GM12878 (cell line): Measurements from ENCODE around the gene LARP4B. TPM values are rescaled to one million over a fixed set of nuclear protein-coding genes. Genes with fewer than 3 reads are reported as not detected.

Experiments
- ATF3 ChIP-seq: IDR thresholded peaks from 2 replicates; pipeline ENCODE4 v1.6.1; 2011; ENCODE audit warnings: low read depth, mild to moderate bottlenecking, low read length, moderate library complexity, borderline replicate concordance; ENCODE audit errors: extremely low read depth
- BMI1 ChIP-seq: fragments of 450-650 bp; IDR thresholded peaks from 2 replicates; pipeline ENCODE4 v1.6.1; 2016; ENCODE audit warnings: mild to moderate bottlenecking, moderate library complexity, borderline replicate concordance
- CEBPB ChIP-seq, 2 experiments: fragments of 150-350 bp in 1 of 2; IDR thresholded peaks; 2 replicates each; pipeline ENCODE4 v1.6.1; 2012 to 2014; ENCODE audit warnings: low read depth in 2 of 2, low read length in 2 of 2, borderline replicate concordance in 1 of 2, inconsistent platforms in 1 of 2
- CHD1 ChIP-seq: IDR thresholded peaks from 2 replicates; pipeline ENCODE4 v1.6.1; 2012; ENCODE audit warnings: low read depth, low read length, improper control_type of control experiment
- CHD4 ChIP-seq: fragments of 200-600 bp; sonication (generic); IDR thresholded peaks from 2 replicates; pipeline ENCODE4 v1.6.1; 2016; ENCODE audit warnings: mild to moderate bottlenecking
- EZH2 ChIP-seq: IDR thresholded peaks from 2 replicates; pipeline ENCODE4 v1.6.1; 2012; ENCODE audit warnings: low read depth, mild to moderate bottlenecking, control low read depth, inconsistent platforms, low read length, borderline replicate concordance; ENCODE audit not compliant: control insufficient read depth
- HDGF ChIP-seq: fragments of 450-650 bp; IDR thresholded peaks from 2 replicates; pipeline ENCODE4 v1.6.1; 2016; ENCODE audit warnings: antibody characterized with exemption
- HSF1 ChIP-seq: fragments of 150-350 bp; IDR thresholded peaks from 2 replicates; pipeline ENCODE4 v1.6.1; 2014; ENCODE audit warnings: mild to moderate bottlenecking, low read depth, low read length
- IKZF1 ChIP-seq: fragments of 450-650 bp; conservative IDR thresholded peaks from 2 replicates; pipeline ENCODE4 v1.6.1; 2017; ENCODE audit warnings: antibody characterized with exemption, mild to moderate bottlenecking
- IRF4 ChIP-seq: IDR thresholded peaks from 2 replicates; pipeline ENCODE4 v1.6.1; 2011; ENCODE audit warnings: low read depth, low read length
- KLF5 ChIP-seq: fragments of 450-650 bp; IDR thresholded peaks from 2 replicates; pipeline ENCODE4 v1.6.1; 2014; ENCODE audit warnings: mild to moderate bottlenecking; ENCODE audit not compliant: partially characterized antibody
- NFXL1 ChIP-seq: fragments of 450-650 bp; IDR thresholded peaks from 2 replicates; pipeline ENCODE4 v1.6.1; 2017; ENCODE audit warnings: antibody characterized with exemption, mild to moderate bottlenecking, borderline replicate concordance
- RAD51 ChIP-seq: fragments of 450-650 bp; IDR thresholded peaks from 2 replicates; pipeline ENCODE4 v1.6.1; 2016; ENCODE audit warnings: moderate library complexity, mild to moderate bottlenecking, inconsistent platforms
- RFX5 ChIP-seq: IDR thresholded peaks from 2 replicates; pipeline ENCODE4 v1.6.1; 2011; ENCODE audit warnings: low read depth, low read length, improper control_type of control experiment
- SRF ChIP-seq, 2 experiments: IDR thresholded peaks; 2 replicates each; pipeline ENCODE4 v1.6.1; 2011; ENCODE audit warnings: low read depth in 2 of 2, low read length in 2 of 2, mild to moderate bottlenecking in 1 of 2, moderate library complexity in 1 of 2
- STAT1 ChIP-seq: fragments of 450-650 bp; conservative IDR thresholded peaks from 2 replicates; pipeline ENCODE4 v1.6.1; 2014; ENCODE audit warnings: antibody characterized with exemption, mild to moderate bottlenecking
- STAT3 ChIP-seq: IDR thresholded peaks from 2 replicates; pipeline ENCODE4 v1.6.1; 2011; ENCODE audit warnings: low read depth, low read length, improper control_type of control experiment
- TCF12 ChIP-seq: IDR thresholded peaks from 2 replicates; pipeline ENCODE4 v1.6.1; 2011; ENCODE audit warnings: low read depth, mild to moderate bottlenecking, low read length
- YY1 ChIP-seq: IDR thresholded peaks from 2 replicates; pipeline ENCODE4 v1.6.1; 2011; ENCODE audit warnings: low read depth, mild to moderate bottlenecking, low read length
- polyA plus RNA-seq, 11 experiments: library from polyadenylated mRNA; depleted of rRNA in 4 of 11; unstranded in 6 of 11; stranded (reverse) in 5 of 11; fragments of >200 nt; fragmentation: Nextera tagmentation in 4 of 11; fragmentation: Illumina TruSeq in 1 of 11; extraction: Ambion mirVana in 4 of 11; extraction: Trizol in 1 of 11; gene quantifications; 1 replicate in 1 of 11; 2 replicates in 10 of 11; pipeline versions ENCODE4 v1.2.1 to v1.2.3, GENCODE V29; 2011 to 2016; ENCODE audit warnings: inconsistent platforms in 2 of 11, missing spikeins in 2 of 11, low read depth in 1 of 11
- total RNA-seq, 4 experiments: library from RNA; depleted of rRNA in 3 of 4; stranded (reverse); fragments of >200 nt in 3 of 4; fragmentation: Illumina TruSeq in 1 of 4; extraction: Trizol in 1 of 4; gene quantifications; 2 replicates each; pipeline versions ENCODE4 v1.2.1 to v1.2.3, GENCODE V29; 2013 to 2021
- TF ChIP-seq, protein P1 (sequence below): IDR thresholded peaks from 2 replicates; pipeline ENCODE4 v1.6.1; 2012; ENCODE audit warnings: improper control_type of control experiment, low read depth, low read length; ENCODE audit not compliant: insufficient replicate concordance
- TF ChIP-seq, protein P2 (sequence below): fragments of 450-650 bp; formaldehyde crosslinking; IDR thresholded peaks from 2 replicates; pipeline ENCODE4 v1.4.0; 2020; ENCODE audit warnings: mild to moderate bottlenecking, moderate library complexity

LARP4B gene
- total and polyA plus RNA-seq, 10 of the 15 experiments (the other 5 are each of a cell fraction or from before 2014, with no cell fraction given), result 10.5 to 119 (median 39.4) TPM

GRCh38 chr10:851901-852300 is 79.6 kb downstream of the LARP4B start (continued):
- TF ChIP-seq HDGF (no peak), RAD51 (peak; percentile 70; the same call in 1 of the 2 replicates), STAT3 (0 out of 2 replicates have a peak, but pooled peaks have one; percentile 42), BMI1 (no peak), TCF12 (no peak), ATF3 (no peak; the same call in 1 of the 2 replicates), CEBPB (IDR thresholded peaks at IDR 0.05; ENCODE audit: borderline replicate concordance in 1 of 2, low read depth in 2 of 2, low read length in 2 of 2) (no peak), KLF5 (no peak), CHD4 (0 out of 2 replicates have a peak, but pooled peaks have one; percentile 33), EZH2 (no peak), CHD1 (no peak), HSF1 (no peak), SRF (IDR thresholded peaks at IDR 0.05; ENCODE audit: low read depth in 2 of 2, low read length in 2 of 2) (no peak), STAT1 (no peak), RFX5 (no peak), IKZF1 (peak; percentile 69; the same call in 1 of the 2 replicates), IRF4 (peak; percentile 76; the same call in 1 of the 2 replicates), NFXL1 (no peak), YY1 (0 out of 2 replicates have a peak, but pooled peaks have one; percentile 21)
- TF ChIP-seq, protein P1, sequence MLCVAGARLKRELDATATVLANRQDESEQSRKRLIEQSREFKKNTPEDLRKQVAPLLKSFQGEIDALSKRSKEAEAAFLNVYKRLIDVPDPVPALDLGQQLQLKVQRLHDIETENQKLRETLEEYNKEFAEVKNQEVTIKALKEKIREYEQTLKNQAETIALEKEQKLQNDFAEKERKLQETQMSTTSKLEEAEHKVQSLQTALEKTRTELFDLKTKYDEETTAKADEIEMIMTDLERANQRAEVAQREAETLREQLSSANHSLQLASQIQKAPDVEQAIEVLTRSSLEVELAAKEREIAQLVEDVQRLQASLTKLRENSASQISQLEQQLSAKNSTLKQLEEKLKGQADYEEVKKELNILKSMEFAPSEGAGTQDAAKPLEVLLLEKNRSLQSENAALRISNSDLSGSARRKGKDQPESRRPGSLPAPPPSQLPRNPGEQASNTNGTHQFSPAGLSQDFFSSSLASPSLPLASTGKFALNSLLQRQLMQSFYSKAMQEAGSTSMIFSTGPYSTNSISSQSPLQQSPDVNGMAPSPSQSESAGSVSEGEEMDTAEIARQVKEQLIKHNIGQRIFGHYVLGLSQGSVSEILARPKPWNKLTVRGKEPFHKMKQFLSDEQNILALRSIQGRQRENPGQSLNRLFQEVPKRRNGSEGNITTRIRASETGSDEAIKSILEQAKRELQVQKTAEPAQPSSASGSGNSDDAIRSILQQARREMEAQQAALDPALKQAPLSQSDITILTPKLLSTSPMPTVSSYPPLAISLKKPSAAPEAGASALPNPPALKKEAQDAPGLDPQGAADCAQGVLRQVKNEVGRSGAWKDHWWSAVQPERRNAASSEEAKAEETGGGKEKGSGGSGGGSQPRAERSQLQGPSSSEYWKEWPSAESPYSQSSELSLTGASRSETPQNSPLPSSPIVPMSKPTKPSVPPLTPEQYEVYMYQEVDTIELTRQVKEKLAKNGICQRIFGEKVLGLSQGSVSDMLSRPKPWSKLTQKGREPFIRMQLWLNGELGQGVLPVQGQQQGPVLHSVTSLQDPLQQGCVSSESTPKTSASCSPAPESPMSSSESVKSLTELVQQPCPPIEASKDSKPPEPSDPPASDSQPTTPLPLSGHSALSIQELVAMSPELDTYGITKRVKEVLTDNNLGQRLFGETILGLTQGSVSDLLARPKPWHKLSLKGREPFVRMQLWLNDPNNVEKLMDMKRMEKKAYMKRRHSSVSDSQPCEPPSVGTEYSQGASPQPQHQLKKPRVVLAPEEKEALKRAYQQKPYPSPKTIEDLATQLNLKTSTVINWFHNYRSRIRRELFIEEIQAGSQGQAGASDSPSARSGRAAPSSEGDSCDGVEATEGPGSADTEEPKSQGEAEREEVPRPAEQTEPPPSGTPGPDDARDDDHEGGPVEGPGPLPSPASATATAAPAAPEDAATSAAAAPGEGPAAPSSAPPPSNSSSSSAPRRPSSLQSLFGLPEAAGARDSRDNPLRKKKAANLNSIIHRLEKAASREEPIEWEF, result no peak
- TF ChIP-seq, protein P2, sequence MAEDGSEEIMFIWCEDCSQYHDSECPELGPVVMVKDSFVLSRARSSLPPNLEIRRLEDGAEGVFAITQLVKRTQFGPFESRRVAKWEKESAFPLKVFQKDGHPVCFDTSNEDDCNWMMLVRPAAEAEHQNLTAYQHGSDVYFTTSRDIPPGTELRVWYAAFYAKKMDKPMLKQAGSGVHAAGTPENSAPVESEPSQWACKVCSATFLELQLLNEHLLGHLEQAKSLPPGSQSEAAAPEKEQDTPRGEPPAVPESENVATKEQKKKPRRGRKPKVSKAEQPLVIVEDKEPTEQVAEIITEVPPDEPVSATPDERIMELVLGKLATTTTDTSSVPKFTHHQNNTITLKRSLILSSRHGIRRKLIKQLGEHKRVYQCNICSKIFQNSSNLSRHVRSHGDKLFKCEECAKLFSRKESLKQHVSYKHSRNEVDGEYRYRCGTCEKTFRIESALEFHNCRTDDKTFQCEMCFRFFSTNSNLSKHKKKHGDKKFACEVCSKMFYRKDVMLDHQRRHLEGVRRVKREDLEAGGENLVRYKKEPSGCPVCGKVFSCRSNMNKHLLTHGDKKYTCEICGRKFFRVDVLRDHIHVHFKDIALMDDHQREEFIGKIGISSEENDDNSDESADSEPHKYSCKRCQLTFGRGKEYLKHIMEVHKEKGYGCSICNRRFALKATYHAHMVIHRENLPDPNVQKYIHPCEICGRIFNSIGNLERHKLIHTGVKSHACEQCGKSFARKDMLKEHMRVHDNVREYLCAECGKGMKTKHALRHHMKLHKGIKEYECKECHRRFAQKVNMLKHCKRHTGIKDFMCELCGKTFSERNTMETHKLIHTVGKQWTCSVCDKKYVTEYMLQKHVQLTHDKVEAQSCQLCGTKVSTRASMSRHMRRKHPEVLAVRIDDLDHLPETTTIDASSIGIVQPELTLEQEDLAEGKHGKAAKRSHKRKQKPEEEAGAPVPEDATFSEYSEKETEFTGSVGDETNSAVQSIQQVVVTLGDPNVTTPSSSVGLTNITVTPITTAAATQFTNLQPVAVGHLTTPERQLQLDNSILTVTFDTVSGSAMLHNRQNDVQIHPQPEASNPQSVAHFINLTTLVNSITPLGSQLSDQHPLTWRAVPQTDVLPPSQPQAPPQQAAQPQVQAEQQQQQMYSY (CRISPR knock-in tag), result no peak
